Islet of Langerhans (tissue), 1 donor: Measurements from ENCODE around the gene MAP3K21.
A peak's percentile ranks its signal among the peaks of the same experiment; 100 is the strongest.

ENCODE experiments used
- FAIRE-seq: peaks from one replicate; lab custom pipeline; 2011; peaks lifted over from hg19 to GRCh38; lab: Jason Lieb, UNC

The MAP3K21 gene

GRCh38 chr1:233390842-233391737 lies 63.6 kb downstream of the MAP3K21 start:
- FAIRE-seq = no peak

- no peak for FAIRE-seq
These were observed 65.7 kb downstream of the MAP3K21 start for GRCh38 chr1:233393084-233393840.

- no peak for FAIRE-seq
These were observed 66.6 kb downstream of the MAP3K21 start for GRCh38 chr1:233393926-233394680.

GRCh38 chr1:233394860-233395717 lies 67.6 kb downstream of the MAP3K21 start:
- peak; percentile 97 for FAIRE-seq

GRCh38 chr1:233395863-233396646 lies 68.5 kb downstream of the MAP3K21 start:
- no peak for FAIRE-seq

- no peak for FAIRE-seq
These were observed 78.9 kb downstream of the MAP3K21 start for GRCh38 chr1:233406339-233406960.

GRCh38 chr1:233406994-233407631 lies 79.6 kb downstream of the MAP3K21 start:
- FAIRE-seq = no peak

- peak; percentile 83 for FAIRE-seq
These were observed 82.0 kb downstream of the MAP3K21 start for GRCh38 chr1:233409540-233409939.

- FAIRE-seq = no peak
These were observed 83.4 kb downstream of the MAP3K21 start for GRCh38 chr1:233410906-233411305.

- FAIRE-seq = no peak
These were observed 85.3 kb downstream of the MAP3K21 start for GRCh38 chr1:233412812-233413211.

- FAIRE-seq = no peak
These were observed 93.8 kb downstream of the MAP3K21 start for GRCh38 chr1:233421293-233421692.

- no peak for FAIRE-seq
These were observed 97.3 kb downstream of the MAP3K21 start for GRCh38 chr1:233424779-233425178.

- no peak for FAIRE-seq
These were observed 100.4 kb downstream of the MAP3K21 start for GRCh38 chr1:233427907-233428306.

GRCh38 chr1:233431753-233432403 lies 104.4 kb downstream of the MAP3K21 start:
- no peak for FAIRE-seq

- no peak for FAIRE-seq
These were observed 105.4 kb downstream of the MAP3K21 start for GRCh38 chr1:233432916-233433315.

GRCh38 chr1:233433436-233434210 lies 106.1 kb downstream of the MAP3K21 start:
- FAIRE-seq = no peak
